Ascending aorta (tissue), 2 donors: ENCODE data around the gene HLA-DQB2. TPM values are rescaled to one million over a fixed set of nuclear protein-coding genes. Genes with fewer than 3 reads are reported as not detected.

Experiments used
- DNase-seq, 2 donors: peaks; one replicate each; pipeline ENCODE4 v3.0.0-alpha.2; 2019; ENCODE audit warnings: low spot score in 2 of 2
- H3K27ac ChIP-seq, 2 donors: fragments of 200-600 bp; sonication (generic); one replicate each; pipeline ENCODE4 v1.5.1; 2016 to 2017; ENCODE audit warnings: mild to moderate bottlenecking in 1 of 2
- H3K27me3 ChIP-seq: fragments of 200-600 bp; sonication (generic); one replicate; pipeline ENCODE4 v1.5.1; 2017
- H3K36me3 ChIP-seq, 2 donors: fragments of 200-600 bp; sonication (generic); one replicate each; pipeline ENCODE4 v1.5.1; 2016
- H3K4me1 ChIP-seq, 2 donors: fragments of 200-600 bp; sonication (generic); one replicate each; pipeline ENCODE4 v1.5.1; 2016 to 2017; ENCODE audit warnings: mild to moderate bottlenecking in 1 of 2
- H3K4me3 ChIP-seq, 2 donors: fragments of 200-600 bp; sonication (generic); one replicate each; pipeline ENCODE4 v1.5.1; 2016 to 2017; ENCODE audit warnings: mild to moderate bottlenecking in 1 of 2
- H3K9me3 ChIP-seq, 2 donors: fragments of 200-600 bp; sonication (generic); one replicate each; pipeline ENCODE4 v1.5.1; 2016
- intact Hi-C: fragments of 100-400 bp; cut with DNase I; formaldehyde crosslinking; loops from one replicate; pipeline ENCODE4 v1.15.1; 2023
- total RNA-seq: library from RNA; depleted of rRNA; stranded (reverse); fragments of >200 nt; gene quantifications from one replicate; pipeline ENCODE4 v1.1.0, GENCODE V29; 2016
- TF ChIP-seq, protein P1 (sequence below), 3 experiments: fragments of 200-600 bp in 2 of 3; fragments of 450-650 bp in 1 of 3; sonication (generic) in 2 of 3; IDR thresholded peaks; one replicate each; pipeline ENCODE4 v1.5.1; 2016 to 2019; ENCODE audit warnings: antibody characterized with exemption in 3 of 3, mild to moderate bottlenecking in 1 of 3, moderate library complexity in 1 of 3

The HLA-DQB2 gene
- total RNA-seq, 1 donor from 2014 or later: 0.53 TPM

DNA sequence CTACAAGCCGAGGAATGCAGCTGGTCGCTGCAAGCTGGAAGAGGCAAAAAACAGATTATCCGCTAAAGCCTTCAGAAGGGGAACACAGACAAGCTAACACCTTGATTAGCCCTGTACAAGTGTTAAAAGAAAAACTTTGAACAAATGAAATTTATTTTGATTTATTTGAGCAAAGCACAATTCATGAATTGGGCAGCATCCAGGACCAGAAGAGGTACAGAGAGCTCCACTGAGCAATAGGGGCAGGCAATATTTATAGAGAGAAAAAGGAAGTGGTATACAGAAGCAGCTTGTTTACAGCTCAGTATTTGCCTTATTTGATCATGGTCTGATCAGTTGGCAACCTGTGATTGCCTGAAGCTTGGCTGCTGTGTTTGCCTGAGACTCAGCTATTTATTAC is 35.8 kb upstream of the HLA-DQB2 start:
- no peak for DNase-seq
- no peaks in the 10 kb centered on the region for H3K9me3 ChIP-seq
- H3K4me1 ChIP-seq: no peaks in the 10 kb centered on the region
- intact Hi-C loops: loop anchor here (10.0 kb wide), 1 partner anchor 554 kb away; no protein-coding TSS in a partner anchor
- H3K36me3 ChIP-seq: no peaks in the 10 kb centered on the region
- H3K27me3 ChIP-seq: peaks cover 4% of the 10 kb centered on the region
- H3K4me3 ChIP-seq: no peak overlapping the region
- no peak overlapping the region for H3K27ac ChIP-seq
- TF ChIP-seq, protein P1, sequence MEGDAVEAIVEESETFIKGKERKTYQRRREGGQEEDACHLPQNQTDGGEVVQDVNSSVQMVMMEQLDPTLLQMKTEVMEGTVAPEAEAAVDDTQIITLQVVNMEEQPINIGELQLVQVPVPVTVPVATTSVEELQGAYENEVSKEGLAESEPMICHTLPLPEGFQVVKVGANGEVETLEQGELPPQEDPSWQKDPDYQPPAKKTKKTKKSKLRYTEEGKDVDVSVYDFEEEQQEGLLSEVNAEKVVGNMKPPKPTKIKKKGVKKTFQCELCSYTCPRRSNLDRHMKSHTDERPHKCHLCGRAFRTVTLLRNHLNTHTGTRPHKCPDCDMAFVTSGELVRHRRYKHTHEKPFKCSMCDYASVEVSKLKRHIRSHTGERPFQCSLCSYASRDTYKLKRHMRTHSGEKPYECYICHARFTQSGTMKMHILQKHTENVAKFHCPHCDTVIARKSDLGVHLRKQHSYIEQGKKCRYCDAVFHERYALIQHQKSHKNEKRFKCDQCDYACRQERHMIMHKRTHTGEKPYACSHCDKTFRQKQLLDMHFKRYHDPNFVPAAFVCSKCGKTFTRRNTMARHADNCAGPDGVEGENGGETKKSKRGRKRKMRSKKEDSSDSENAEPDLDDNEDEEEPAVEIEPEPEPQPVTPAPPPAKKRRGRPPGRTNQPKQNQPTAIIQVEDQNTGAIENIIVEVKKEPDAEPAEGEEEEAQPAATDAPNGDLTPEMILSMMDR (IDR thresholded peaks at IDR 0.05): no peak

DNA sequence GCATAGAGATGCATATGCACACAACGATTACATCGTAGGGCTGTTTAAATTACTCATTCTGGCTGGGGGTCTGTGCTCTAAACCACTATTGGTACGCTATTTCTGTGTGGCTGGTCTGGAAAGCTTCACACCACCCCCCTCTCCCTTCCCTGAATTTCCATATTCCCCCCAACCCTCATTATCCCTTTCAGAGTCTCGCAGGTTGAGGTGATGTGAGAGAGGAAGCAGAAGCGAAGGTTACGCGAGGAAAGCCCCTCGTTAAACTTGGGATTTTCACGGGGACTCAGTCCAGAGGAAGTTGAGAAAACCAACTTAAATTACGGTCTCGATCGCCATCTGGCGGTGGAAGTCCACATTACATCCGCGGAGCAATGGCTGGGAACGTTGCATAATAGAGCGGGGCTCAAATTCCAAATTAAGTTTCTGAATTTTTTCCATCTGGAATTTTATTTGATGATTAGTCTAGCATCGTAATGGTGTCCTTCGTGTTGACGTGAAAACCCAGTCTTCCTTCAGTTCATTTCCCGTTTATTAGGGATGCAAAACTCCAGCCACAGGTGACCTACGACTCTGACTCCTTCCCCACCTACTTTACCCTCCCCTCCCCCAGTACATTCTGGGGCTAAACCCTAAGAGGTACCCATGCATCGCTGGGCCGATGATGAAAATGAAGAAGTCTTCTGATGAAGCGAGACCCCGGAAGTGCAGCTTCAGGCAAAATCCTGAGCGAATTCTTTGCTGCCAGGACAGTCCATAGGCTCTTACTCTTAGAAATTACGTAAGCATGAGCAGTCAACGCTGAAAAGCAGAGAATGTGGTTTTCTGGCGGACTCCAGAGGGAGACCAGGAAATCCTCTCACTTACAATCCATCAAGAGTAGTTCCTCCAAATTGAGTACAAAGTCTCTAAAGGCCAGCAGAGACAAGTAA is 33.8 kb upstream of the HLA-DQB2 start:
- H3K4me3 ChIP-seq: peak overlapping the region; percentile 19 to 45
- no peaks in the 10 kb centered on the region for H3K4me1 ChIP-seq
- TF ChIP-seq, protein P1 (IDR thresholded peaks at IDR 0.05): peak; percentile 80 to 89 (median 88)
- H3K36me3 ChIP-seq: no peaks in the 10 kb centered on the region
- no peak overlapping the region for H3K27ac ChIP-seq
- peaks cover 4% of the 10 kb centered on the region for H3K27me3 ChIP-seq
- DNase-seq: peak in 1 of 2 donors; percentile 86
- H3K9me3 ChIP-seq: no peaks in the 10 kb centered on the region
- intact Hi-C loops: loop anchor here (1.0 to 10.0 kb wide), 2 partner anchors 382 to 552 kb away; no protein-coding TSS in a partner anchor

- no peaks in the 10 kb centered on the region for H3K4me1 ChIP-seq
- no peak overlapping the region for H3K4me3 ChIP-seq
- no peaks in the 10 kb centered on the region for H3K27me3 ChIP-seq
- intact Hi-C loops: loop anchor here (10.0 kb wide), 1 partner anchor 550 kb away; no protein-coding TSS in a partner anchor
- H3K27ac ChIP-seq: no peak overlapping the region
- TF ChIP-seq, protein P1 (IDR thresholded peaks at IDR 0.05): no peak
- no peaks in the 10 kb centered on the region for H3K9me3 ChIP-seq
- H3K36me3 ChIP-seq: no peaks in the 10 kb centered on the region
- DNase-seq: no peak
Measured at GRCh38 chr6:32794510-32794909, 31.2 kb upstream of the HLA-DQB2 start.

DNA sequence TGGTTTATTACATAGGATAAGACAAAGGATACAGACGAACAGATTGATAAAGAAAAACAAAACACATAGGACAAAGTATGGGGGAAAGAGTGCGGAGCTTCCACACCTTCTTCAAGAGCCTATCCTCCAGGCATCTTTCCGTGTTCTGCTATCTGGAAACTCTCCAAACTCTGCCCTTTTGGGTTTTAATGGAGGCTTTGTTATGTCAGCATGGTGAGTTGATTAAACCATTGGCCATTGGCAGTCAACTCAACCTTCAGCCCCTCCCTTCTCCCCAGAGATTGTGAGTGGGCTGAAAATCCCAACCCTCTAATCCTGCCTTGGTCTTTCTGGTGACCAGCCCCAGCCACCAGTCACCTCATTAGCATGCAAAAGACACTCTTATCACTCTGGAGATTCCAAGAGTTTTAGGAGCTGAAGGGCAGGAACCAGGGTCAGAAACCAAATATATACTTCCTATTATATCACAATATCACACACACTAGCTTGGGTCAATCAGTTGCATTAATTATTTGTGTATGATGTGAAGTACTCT is 29.6 kb upstream of the HLA-DQB2 start:
- DNase-seq: no peak
- intact Hi-C loops: loop anchor here (10.0 kb wide), 1 partner anchor 548 kb away; no protein-coding TSS in a partner anchor
- no peak overlapping the region for H3K27ac ChIP-seq
- H3K36me3 ChIP-seq: no peaks in the 10 kb centered on the region
- H3K4me1 ChIP-seq: no peaks in the 10 kb centered on the region
- H3K4me3 ChIP-seq: no peak overlapping the region
- no peaks in the 10 kb centered on the region for H3K27me3 ChIP-seq
- no peaks in the 10 kb centered on the region for H3K9me3 ChIP-seq
- TF ChIP-seq, protein P1 (IDR thresholded peaks at IDR 0.05): no peak

- no peak for DNase-seq
- Histone ChIP-seq H3K27ac (no peak overlapping the region), H3K9me3 (no peaks in the 10 kb centered on the region), H3K4me1 (no peaks in the 10 kb centered on the region), H3K36me3 (no peaks in the 10 kb centered on the region), H3K27me3 (no peaks in the 10 kb centered on the region), H3K4me3 (no peak overlapping the region)
- TF ChIP-seq, protein P1 (IDR thresholded peaks at IDR 0.05): no peak
- intact Hi-C loops: loop anchor here (10.0 kb wide), 1 partner anchor 546 kb away; no protein-coding TSS in a partner anchor
Measured at GRCh38 chr6:32790306-32790705, 27.0 kb upstream of the HLA-DQB2 start.
